GM23338 (cell line): Measurements from ENCODE around the gene ANKRD55. TPM values are rescaled to one million over a fixed set of nuclear protein-coding genes. Genes with fewer than 3 reads are reported as not detected.

Experiments used
- ATAC-seq: fragments of 200-7000 bp; cut with Tn5 transposase; 3 replicates; pipeline ENCODE4 v1.9.1; 2020
- DNase-seq: peaks from one replicate; pipeline ENCODE4 v3.0.0-alpha.2; 2015; ENCODE audit warnings: low spot score
- H2AFZ ChIP-seq: fragments of 200-600 bp; sonication (generic); 2 replicates; pipeline ENCODE4 v1.8.0; 2016; ENCODE audit warnings: antibody characterized with exemption, mild to moderate bottlenecking, moderate library complexity
- H3F3A ChIP-seq: fragments of 200-600 bp; sonication (generic); replicated peaks from 2 replicates; pipeline ENCODE4 v1.8.0; 2017; ENCODE audit warnings: antibody characterized with exemption, mixed run types, low read depth
- H3K27ac ChIP-seq: fragments of 200-600 bp; sonication (generic); 2 replicates; pipeline ENCODE4 v1.6.1; 2016; ENCODE audit warnings: low read depth
- H3K27me3 ChIP-seq: fragments of 200-600 bp; sonication (generic); 2 replicates; pipeline ENCODE4 v1.8.0; 2016; ENCODE audit warnings: mild to moderate bottlenecking, mixed run types, moderate library complexity; ENCODE audit not compliant: insufficient read depth
- H3K36me3 ChIP-seq: fragments of 200-600 bp; sonication (generic); 2 replicates; pipeline ENCODE4 v1.8.0; 2016; ENCODE audit warnings: mild to moderate bottlenecking; ENCODE audit not compliant: insufficient read depth
- H3K4me1 ChIP-seq: fragments of 200-600 bp; sonication (generic); 2 replicates; pipeline ENCODE4 v1.8.0; 2016; ENCODE audit warnings: mild to moderate bottlenecking, moderate library complexity; ENCODE audit not compliant: insufficient read depth
- H3K4me2 ChIP-seq: fragments of 200-600 bp; sonication (generic); 2 replicates; pipeline ENCODE4 v1.7.1; 2017; ENCODE audit warnings: mixed run types
- H3K4me3 ChIP-seq: fragments of 200-600 bp; sonication (generic); 2 replicates; pipeline ENCODE4 v1.6.1; 2016; ENCODE audit warnings: mixed run types
- H3K79me2 ChIP-seq: fragments of 200-600 bp; sonication (generic); replicated peaks from 2 replicates; pipeline ENCODE4 v1.8.0; 2017; ENCODE audit warnings: mild to moderate bottlenecking; ENCODE audit not compliant: insufficient read depth
- H3K9me2 ChIP-seq: fragments of 200-600 bp; sonication (generic); 2 replicates; pipeline ENCODE4 v1.8.0; 2017; ENCODE audit not compliant: insufficient read depth
- H4K20me1 ChIP-seq: fragments of 200-600 bp; sonication (generic); replicated peaks from 2 replicates; pipeline ENCODE4 v1.8.0; 2017; ENCODE audit warnings: mild to moderate bottlenecking; ENCODE audit not compliant: insufficient read depth
- H3K27ac Mint-ChIP-seq: 2 replicates; pipeline ENCODE4 v1.8.0; 2020; ENCODE audit warnings: inconsistent platforms, mild to moderate bottlenecking, moderate library complexity, mixed read lengths
- H3K27me3 Mint-ChIP-seq: 3 replicates; pipeline ENCODE4 v1.8.0; 2022; ENCODE audit warnings: low read depth, mild to moderate bottlenecking, moderate library complexity, mixed read lengths, inconsistent platforms; ENCODE audit not compliant: insufficient read depth, poor library complexity
- H3K36me3 Mint-ChIP-seq: 3 replicates; pipeline ENCODE4 v1.8.0; 2021; ENCODE audit warnings: low read depth, mild to moderate bottlenecking, inconsistent platforms, moderate library complexity, mixed read lengths
- H3K4me1 Mint-ChIP-seq: 3 replicates; pipeline ENCODE4 v1.8.0; 2020; ENCODE audit warnings: mild to moderate bottlenecking, inconsistent platforms, mixed read lengths
- H3K4me3 Mint-ChIP-seq: 3 replicates; pipeline ENCODE4 v1.8.0; 2021; ENCODE audit warnings: moderate library complexity, mild to moderate bottlenecking, inconsistent platforms, mixed read lengths
- H3K9me3 Mint-ChIP-seq: 3 replicates; pipeline ENCODE4 v1.8.0; 2020; ENCODE audit warnings: moderate library complexity, mild to moderate bottlenecking, inconsistent platforms, mixed read lengths
- CREB1 ChIP-seq: fragments of 250-450 bp; sonication (Bioruptor Pico); IDR thresholded peaks from 2 replicates; pipeline ENCODE4 v1.5.0; 2020; ENCODE audit warnings: low read depth, mild to moderate bottlenecking, moderate library complexity
- CTCF ChIP-seq, 2 experiments: fragments of 200-600 bp in 1 of 2; sonication (generic) in 1 of 2; conservative IDR thresholded peaks; 2 replicates each; pipeline versions ENCODE4 v1.5.1 to v1.6.1; 2016 to 2017; ENCODE audit warnings: antibody characterized with exemption in 2 of 2, low read depth in 2 of 2, mild to moderate bottlenecking in 2 of 2, moderate library complexity in 1 of 2
- ETS1 ChIP-seq: IDR thresholded peaks from 2 replicates; pipeline ENCODE4 v1.6.1; 2016; ENCODE audit warnings: antibody characterized with exemption
- JUNB ChIP-seq: IDR thresholded peaks from one replicate; pipeline ENCODE4 v1.6.1; 2016; ENCODE audit warnings: antibody characterized with exemption; ENCODE audit not compliant: unreplicated experiment
- NANOG ChIP-seq: IDR thresholded peaks from 2 replicates; pipeline ENCODE4 v1.6.1; 2016; ENCODE audit warnings: antibody characterized with exemption, borderline replicate concordance
- POLR2AphosphoS5 ChIP-seq: IDR thresholded peaks from 2 replicates; pipeline ENCODE4 v1.6.1; 2016; ENCODE audit warnings: antibody characterized with exemption, low read depth
- REST ChIP-seq: IDR thresholded peaks from one replicate; pipeline ENCODE4 v1.6.1; 2018; ENCODE audit warnings: antibody characterized with exemption; ENCODE audit not compliant: unreplicated experiment
- ZNF114 ChIP-seq: fragments of 250-450 bp; sonication (Bioruptor Pico); IDR thresholded peaks from 2 replicates; pipeline ENCODE4 v1.5.0; 2020; ENCODE audit warnings: mild to moderate bottlenecking, moderate library complexity
- ZNF331 ChIP-seq: fragments of 250-450 bp; sonication (Bioruptor Pico); IDR thresholded peaks from 2 replicates; pipeline ENCODE4 v1.5.0; 2020; ENCODE audit warnings: low read depth, mild to moderate bottlenecking, moderate library complexity
- ZNF462 ChIP-seq: fragments of 250-450 bp; sonication (Bioruptor Pico); IDR thresholded peaks from 2 replicates; pipeline ENCODE4 v1.5.0; 2020; ENCODE audit warnings: mild to moderate bottlenecking, moderate library complexity
- polyA plus RNA-seq: library from polyadenylated mRNA; unstranded; fragments of >200 nt; fragmentation: Nextera tagmentation; extraction: Ambion mirVana; gene quantifications from 2 replicates; pipeline ENCODE4 v1.2.1, GENCODE V29; 2016
- total RNA-seq: library from RNA; depleted of rRNA; stranded (reverse); fragments of >200 nt; shearing (Covaris generic); gene quantifications from 2 replicates; pipeline ENCODE4 v1.2.3, GENCODE V29; 2014

Gene ANKRD55
- total and polyA plus RNA-seq, 2 experiments from 2014 or later = not detected

GRCh38 chr5:56172241-56172640, 60.9 kb downstream of the ANKRD55 start (continued):
- TF ChIP-seq ETS1 (no peak), NANOG (no peak), CTCF (conservative IDR thresholded peaks at IDR 0.05; ENCODE audit: low read depth in 2 of 2) (no peak), ZNF331 (no peak), JUNB (no peak)

- DNase-seq (no peak), ATAC-seq (no peak)
- no peaks in the 10 kb centered on the region for H3K9me3 Mint-ChIP-seq
- no peak overlapping the region for H3K27ac Mint-ChIP-seq
- Histone ChIP-seq H3K4me1 (peaks cover 6% of the 10 kb centered on the region; the same call in 1 of the 2 replicates), H3K27ac (no peak overlapping the region), H3K79me2 (no peaks in the 10 kb centered on the region), H3F3A (no peaks in the 10 kb centered on the region), H3K4me2 (no peak overlapping the region), H4K20me1 (no peaks in the 10 kb centered on the region), H3K4me3 (no peak overlapping the region), H3K36me3 (no peaks in the 10 kb centered on the region), H3K27me3 (no peaks in the 10 kb centered on the region), H2AFZ (no peak overlapping the region), H3K9me2 (peaks cover 10% of the 10 kb centered on the region)
- H3K27me3 Mint-ChIP-seq = peaks cover 1% of the 10 kb centered on the region
- no peak overlapping the region for H3K4me3 Mint-ChIP-seq
- H3K4me1 Mint-ChIP-seq = peaks cover 9% of the 10 kb centered on the region
- TF ChIP-seq NANOG (no peak), CREB1 (CRISPR knock-in tag) (no peak), REST (no peak), ETS1 (no peak), ZNF331 (no peak), ZNF462 (CRISPR knock-in tag) (no peak), POLR2AphosphoS5 (no peak), ZNF114 (CRISPR knock-in tag) (no peak)
- no peaks in the 10 kb centered on the region for H3K36me3 Mint-ChIP-seq
These were observed 62.6 kb downstream of the ANKRD55 start for GRCh38 chr5:56170557-56170956.
